Measurements from ENCODE around the gene IRAK2. TPM values are rescaled to one million over a fixed set of nuclear protein-coding genes. Genes with fewer than 3 reads are reported as not detected.

The IRAK2 gene
- total and polyA plus RNA-seq, 2 donors (not counting 3 experiments of a cell fraction or from before 2014, with no cell fraction given): 7.9 to 10.0 TPM

DNA sequence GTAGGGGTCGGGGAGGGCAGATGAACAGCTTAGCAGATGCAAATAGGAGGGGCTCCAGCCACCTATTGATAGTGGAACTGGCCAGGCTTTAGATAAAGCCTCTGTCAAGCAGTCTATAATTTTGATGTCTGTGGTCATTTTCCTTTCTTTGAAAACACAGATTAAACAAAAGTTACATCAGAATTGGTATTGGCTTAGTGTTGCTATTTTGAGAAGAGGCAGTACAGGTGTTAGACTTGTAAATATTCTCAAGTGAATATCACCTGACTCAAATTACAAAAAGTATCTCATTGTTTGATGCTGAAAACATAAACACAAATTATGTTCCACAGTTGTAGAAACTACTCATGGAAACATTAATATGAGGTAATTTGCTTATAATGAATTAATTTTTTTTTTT, 109.9 kb downstream of the IRAK2 start:
- POLR2A ChIA-PET: no interaction called here
- H3K27ac ChIP-seq (ENCODE audit: insufficient read depth, low read depth, low read length): no peak overlapping the region
- H3K36me3 ChIP-seq (ENCODE audit: control insufficient read depth in 2 of 2, extremely low read depth in 1 of 2, insufficient read depth in 2 of 2, low read length in 2 of 2): peaks cover 11 to 17% of the 10 kb centered on the region in 2 experiments
- dilution Hi-C loops (cut with MboI; ENCODE audit: extremely low pct_ligation_motif_present, low sequenced_read_pairs) (no loop called here), intact Hi-C loops (cut with micrococcal nuclease) (no loop called here)
- no peaks in the 10 kb centered on the region for H3K4me1 ChIP-seq (ENCODE audit: control insufficient read depth, extremely low read depth, insufficient read depth, low read length)
- CTCF ChIA-PET: interaction anchor here (1.3 kb wide), 1 partner anchor 11 kb away, joined by 4 read pairs; no protein-coding TSS in a partner anchor
- no peaks in the 10 kb centered on the region for H3K9me1 ChIP-seq (replicated peaks; ENCODE audit: control insufficient read depth, extremely low read depth, insufficient read depth, low read length)
- FAIRE-seq: no peak
- peaks cover 36% of the 10 kb centered on the region for H3K79me2 ChIP-seq (ENCODE audit: control insufficient read depth, insufficient read depth, low read length)
- no peak overlapping the region for H3K4me2 ChIP-seq (ENCODE audit: insufficient read depth, low read length)
- TF ChIP-seq JUN (IDR thresholded peaks at IDR 0.05; ENCODE audit: borderline replicate concordance, insufficient read depth, insufficient read length, low read depth) (no peak), MYC (IDR thresholded peaks at IDR 0.05; ENCODE audit: low read depth, low read length) (no peak), EZH2 (IDR thresholded peaks at IDR 0.05; ENCODE audit: borderline replicate concordance, low read depth, low read length, severe bottlenecking) (no peak), POLR2AphosphoS5 (IDR thresholded peaks at IDR 0.05; ENCODE audit: insufficient read depth, low read depth, low read length) (no peak), POLR2A (IDR thresholded peaks at IDR 0.05; ENCODE audit: low read depth, low read length) (no peak)
- no TSS peak for BruUV-seq (replicated peaks)
- H3K9ac ChIP-seq (replicated peaks; ENCODE audit: extremely low read depth, insufficient read depth, low read length): no peak overlapping the region
- H2AFZ ChIP-seq (ENCODE audit: low read depth, low read length): no peak overlapping the region
- H3K27me3 ChIP-seq (ENCODE audit: control insufficient read depth in 2 of 2, insufficient read depth in 2 of 2, low read length in 2 of 2): no peaks in the 10 kb centered on the region
- no peak for DNase-seq (ENCODE audit: low read depth, low spot score)
- peaks cover 11% of the 10 kb centered on the region for H4K20me1 ChIP-seq (replicated peaks; ENCODE audit: control insufficient read depth, extremely low read depth, insufficient read depth, low read length)
- no peak overlapping the region for H3K4me3 ChIP-seq (replicated peaks in 1 of 3; ENCODE audit: insufficient read depth in 1 of 3, low read depth in 1 of 3, low read length in 3 of 3)
- no peaks in the 10 kb centered on the region for H3K9me3 ChIP-seq (replicated peaks; ENCODE audit: control insufficient read depth, insufficient read depth, low read length)

GRCh38 chr3:10277115-10277625, 112.5 kb downstream of the IRAK2 start:
- dilution Hi-C loops (cut with MboI; ENCODE audit: extremely low pct_ligation_motif_present, low sequenced_read_pairs): no loop called here
- DNase-seq (ENCODE audit: low read depth, low spot score) (no peak), FAIRE-seq (no peak)
- H3K4me1 ChIP-seq (ENCODE audit: control insufficient read depth, extremely low read depth, insufficient read depth, low read length): no peaks in the 10 kb centered on the region
- no peak overlapping the region for H3K27ac ChIP-seq (ENCODE audit: insufficient read depth, low read depth, low read length)
- H3K9ac ChIP-seq (replicated peaks; ENCODE audit: extremely low read depth, insufficient read depth, low read length): no peak overlapping the region
- no peaks in the 10 kb centered on the region for H3K27me3 ChIP-seq (ENCODE audit: control insufficient read depth in 2 of 2, insufficient read depth in 2 of 2, low read length in 2 of 2)
- TF ChIP-seq EZH2 (IDR thresholded peaks at IDR 0.05; ENCODE audit: borderline replicate concordance, low read depth, low read length, severe bottlenecking) (no peak), CTCF (IDR thresholded peaks at IDR 0.05; ENCODE audit: extremely low read depth in 1 of 2, insufficient read depth in 1 of 2, low read depth in 1 of 2, low read length in 2 of 2) (no peak), MAX (IDR thresholded peaks at IDR 0.05; ENCODE audit: insufficient read depth, insufficient read length) (no peak), JUN (IDR thresholded peaks at IDR 0.05; ENCODE audit: borderline replicate concordance, insufficient read depth, insufficient read length, low read depth) (no peak), POLR2A (IDR thresholded peaks at IDR 0.05; ENCODE audit: low read depth, low read length) (no peak), FOS (IDR thresholded peaks at IDR 0.05; ENCODE audit: borderline replicate concordance, insufficient read depth, low read length) (no peak), GATA2 (IDR thresholded peaks at IDR 0.05; ENCODE audit: insufficient read depth, insufficient read length, low read depth, low read length) (no peak), POLR2AphosphoS5 (IDR thresholded peaks at IDR 0.05; ENCODE audit: insufficient read depth, low read depth, low read length) (no peak), MYC (IDR thresholded peaks at IDR 0.05; ENCODE audit: low read depth, low read length) (no peak)
- peaks cover 11% of the 10 kb centered on the region for H4K20me1 ChIP-seq (replicated peaks; ENCODE audit: control insufficient read depth, extremely low read depth, insufficient read depth, low read length)
- H3K36me3 ChIP-seq (ENCODE audit: control insufficient read depth in 2 of 2, extremely low read depth in 1 of 2, insufficient read depth in 2 of 2, low read length in 2 of 2): peaks cover 3 to 15% of the 10 kb centered on the region in 2 experiments
- ChIA-PET CTCF (interaction anchor here (1.3 kb wide), 1 partner anchor 14 kb away, joined by 5 read pairs; no protein-coding TSS in a partner anchor), POLR2A (no interaction called here)
- intact Hi-C loops (cut with micrococcal nuclease): no loop called here
- no peaks in the 10 kb centered on the region for H3K9me3 ChIP-seq (replicated peaks; ENCODE audit: control insufficient read depth, insufficient read depth, low read length)
- H3K4me2 ChIP-seq (ENCODE audit: insufficient read depth, low read length): no peak overlapping the region
- no peak overlapping the region for H3K4me3 ChIP-seq (replicated peaks in 1 of 3; ENCODE audit: insufficient read depth in 1 of 3, low read depth in 1 of 3, low read length in 3 of 3)
- H2AFZ ChIP-seq (ENCODE audit: low read depth, low read length): no peak overlapping the region
- peaks cover 24% of the 10 kb centered on the region for H3K79me2 ChIP-seq (ENCODE audit: control insufficient read depth, insufficient read depth, low read length)
- no TSS peak for BruUV-seq (replicated peaks)
- no peaks in the 10 kb centered on the region for H3K9me1 ChIP-seq (replicated peaks; ENCODE audit: control insufficient read depth, extremely low read depth, insufficient read depth, low read length)
